ENCODE data around the gene NFASC.

NFASC gene

GRCh38 chr1:204962742-204963632, 92.3 kb downstream of the NFASC start:
- Mint-ChIP-seq H3K4me1 (ENCODE audit: low read depth) (no peaks in the 10 kb centered on the region), H3K27ac (no peak overlapping the region), H3K9me3 (ENCODE audit: low read depth) (no peaks in the 10 kb centered on the region), H3K36me3 (no peaks in the 10 kb centered on the region), H3K4me3 (no peak overlapping the region), H3K27me3 (peaks cover 2% of the 10 kb centered on the region)

DNA sequence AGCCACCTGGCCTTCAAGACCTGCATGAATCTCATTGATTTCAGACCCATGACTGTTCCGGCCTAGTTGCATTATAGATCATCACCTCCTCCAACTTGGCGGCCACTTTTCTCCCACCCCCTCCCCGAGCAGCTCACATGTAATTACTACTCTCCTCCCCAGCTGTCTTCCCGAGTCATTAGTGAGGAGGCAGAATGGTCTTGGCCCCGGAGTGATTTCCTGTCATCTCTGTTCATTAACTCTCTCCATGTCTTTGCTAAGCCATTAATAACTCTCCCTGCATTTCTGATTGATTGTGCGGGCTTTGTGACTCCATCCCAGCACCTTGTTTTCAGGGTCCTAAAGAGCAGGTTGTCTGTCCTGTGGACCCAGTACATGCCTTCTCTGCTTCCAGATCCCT, 96.8 kb downstream of the NFASC start:
- Mint-ChIP-seq H3K27ac (no peak overlapping the region), H3K36me3 (no peaks in the 10 kb centered on the region), H3K4me3 (no peak overlapping the region), H3K4me1 (ENCODE audit: low read depth) (no peaks in the 10 kb centered on the region), H3K9me3 (ENCODE audit: low read depth) (no peaks in the 10 kb centered on the region), H3K27me3 (no peaks in the 10 kb centered on the region)

DNA sequence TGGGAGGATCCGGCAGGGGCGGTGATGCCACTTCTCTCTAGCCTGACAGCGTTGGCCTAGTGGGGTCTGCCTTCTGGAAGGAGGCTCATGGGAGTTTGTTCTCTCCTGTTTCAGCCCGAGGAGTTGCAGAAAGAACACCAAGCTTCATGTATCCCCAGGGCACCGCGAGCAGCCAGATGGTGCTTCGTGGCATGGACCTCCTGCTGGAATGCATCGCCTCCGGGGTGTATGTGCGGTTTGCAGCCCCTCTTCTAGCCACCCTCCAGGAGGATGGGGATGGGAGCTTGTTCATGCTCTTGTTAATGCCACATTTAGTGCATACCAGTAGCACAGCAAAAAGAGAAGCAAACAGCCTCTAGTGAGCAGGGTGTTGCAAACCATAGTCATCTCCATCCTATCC, 97.5 kb downstream of the NFASC start:
- H3K27me3 Mint-ChIP-seq = no peaks in the 10 kb centered on the region
- H3K9me3 Mint-ChIP-seq (ENCODE audit: low read depth) = no peaks in the 10 kb centered on the region
- H3K4me1 Mint-ChIP-seq (ENCODE audit: low read depth) = no peaks in the 10 kb centered on the region
- H3K4me3 Mint-ChIP-seq = no peak overlapping the region
- H3K27ac Mint-ChIP-seq = no peak overlapping the region
- H3K36me3 Mint-ChIP-seq = no peaks in the 10 kb centered on the region

- Mint-ChIP-seq H3K27me3 (no peaks in the 10 kb centered on the region), H3K9me3 (ENCODE audit: low read depth) (no peaks in the 10 kb centered on the region), H3K4me3 (no peak overlapping the region), H3K27ac (no peak overlapping the region), H3K36me3 (no peaks in the 10 kb centered on the region), H3K4me1 (ENCODE audit: low read depth) (no peaks in the 10 kb centered on the region)
These were observed 98.3 kb downstream of the NFASC start for GRCh38 chr1:204968951-204969350.

DNA sequence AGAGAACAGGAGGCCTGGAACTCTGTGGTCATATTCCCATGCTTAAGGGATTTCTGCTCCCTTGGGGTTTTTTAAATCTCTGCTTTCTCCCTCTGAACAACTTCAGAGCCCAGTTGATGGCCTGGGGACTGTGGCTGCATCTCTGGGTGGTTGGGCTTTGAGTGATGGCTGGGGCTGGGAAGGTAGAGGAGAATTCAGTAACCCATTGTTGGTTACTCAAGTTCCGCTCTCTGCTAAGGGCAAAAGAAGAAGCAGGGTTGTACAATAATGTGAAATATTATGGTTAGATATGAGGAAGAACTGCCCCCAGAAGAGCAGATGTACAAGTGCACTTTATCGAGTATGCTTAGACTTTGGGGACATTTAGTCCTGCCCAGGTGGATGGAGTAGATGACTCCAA, 100.3 kb downstream of the NFASC start:
- H3K9me3 Mint-ChIP-seq (ENCODE audit: low read depth) = no peaks in the 10 kb centered on the region
- H3K27ac Mint-ChIP-seq = no peak overlapping the region
- no peaks in the 10 kb centered on the region for H3K36me3 Mint-ChIP-seq
- H3K4me1 Mint-ChIP-seq (ENCODE audit: low read depth) = no peaks in the 10 kb centered on the region
- H3K4me3 Mint-ChIP-seq = no peak overlapping the region
- peaks cover 4% of the 10 kb centered on the region for H3K27me3 Mint-ChIP-seq

- H3K4me1 Mint-ChIP-seq (ENCODE audit: low read depth) = no peaks in the 10 kb centered on the region
- peaks cover 4% of the 10 kb centered on the region for H3K27me3 Mint-ChIP-seq
- no peaks in the 10 kb centered on the region for H3K36me3 Mint-ChIP-seq
- H3K4me3 Mint-ChIP-seq = no peak overlapping the region
- no peaks in the 10 kb centered on the region for H3K9me3 Mint-ChIP-seq (ENCODE audit: low read depth)
- no peak overlapping the region for H3K27ac Mint-ChIP-seq
These were observed 101.1 kb downstream of the NFASC start for GRCh38 chr1:204971517-204972336.

- Mint-ChIP-seq H3K4me3 (no peak overlapping the region), H3K27ac (no peak overlapping the region), H3K36me3 (no peaks in the 10 kb centered on the region), H3K4me1 (ENCODE audit: low read depth) (no peaks in the 10 kb centered on the region), H3K27me3 (peaks cover 8% of the 10 kb centered on the region), H3K9me3 (ENCODE audit: low read depth) (no peaks in the 10 kb centered on the region)
These were observed 101.8 kb downstream of the NFASC start for GRCh38 chr1:204972426-204972825.

- Mint-ChIP-seq H3K27ac (no peak overlapping the region), H3K4me3 (no peak overlapping the region), H3K27me3 (peaks cover 11% of the 10 kb centered on the region), H3K36me3 (no peaks in the 10 kb centered on the region), H3K4me1 (ENCODE audit: low read depth) (no peaks in the 10 kb centered on the region), H3K9me3 (ENCODE audit: low read depth) (no peaks in the 10 kb centered on the region)
These were observed 102.8 kb downstream of the NFASC start for GRCh38 chr1:204973449-204973848.

GRCh38 chr1:204974327-204974726, 103.7 kb downstream of the NFASC start:
- Mint-ChIP-seq H3K4me1 (ENCODE audit: low read depth) (no peaks in the 10 kb centered on the region), H3K27me3 (peaks cover 11% of the 10 kb centered on the region), H3K27ac (no peak overlapping the region)

GRCh38 chr1:204975021-204975420, 104.4 kb downstream of the NFASC start:
- no peaks in the 10 kb centered on the region for H3K36me3 Mint-ChIP-seq
- H3K9me3 Mint-ChIP-seq (ENCODE audit: low read depth) = no peaks in the 10 kb centered on the region
- H3K4me3 Mint-ChIP-seq = no peak overlapping the region
- H3K27ac Mint-ChIP-seq = no peak overlapping the region
- H3K27me3 Mint-ChIP-seq = peaks cover 13% of the 10 kb centered on the region
- no peaks in the 10 kb centered on the region for H3K4me1 Mint-ChIP-seq (ENCODE audit: low read depth)

More at GRCh38 chr1:204974327-204974726, 103.7 kb downstream of the NFASC start:
- H3K4me3 Mint-ChIP-seq = no peak overlapping the region
- no peaks in the 10 kb centered on the region for H3K36me3 Mint-ChIP-seq
- no peaks in the 10 kb centered on the region for H3K9me3 Mint-ChIP-seq (ENCODE audit: low read depth)

DNA sequence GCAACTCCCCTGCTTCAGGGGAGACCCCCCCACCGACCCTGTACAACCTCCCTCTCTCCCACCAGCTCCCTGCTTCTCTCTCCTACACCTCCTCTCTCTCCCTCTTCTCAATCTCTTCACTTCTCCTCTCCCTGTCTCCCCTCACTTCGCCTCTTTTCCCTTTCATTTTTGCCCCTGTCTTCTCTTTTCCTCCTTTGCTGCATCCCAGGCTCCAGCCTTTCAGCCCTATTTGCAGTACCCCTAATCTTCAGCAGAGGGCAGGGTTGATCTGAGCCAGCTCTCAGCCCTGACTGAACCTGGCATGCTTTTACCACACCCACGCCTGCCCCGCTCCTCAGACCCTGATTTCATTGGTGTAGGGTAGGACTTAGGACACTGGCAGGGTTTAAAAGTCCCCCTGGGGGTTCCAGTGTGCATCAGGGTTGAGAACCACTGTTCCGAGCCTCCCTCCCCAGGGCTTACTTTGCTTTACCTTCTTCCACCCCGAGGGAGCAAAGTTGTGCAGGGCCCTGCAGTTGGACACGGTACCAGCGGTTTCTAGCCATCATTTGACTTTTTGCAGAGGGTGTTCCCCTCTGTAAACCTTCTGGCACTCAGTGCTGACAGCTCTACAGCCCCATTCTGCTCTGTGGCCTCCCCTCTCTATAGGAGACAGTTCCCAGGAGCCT, 105.0 kb downstream of the NFASC start:
- no peak overlapping the region for H3K27ac Mint-ChIP-seq
- H3K4me1 Mint-ChIP-seq (ENCODE audit: low read depth) = no peaks in the 10 kb centered on the region
- no peaks in the 10 kb centered on the region for H3K36me3 Mint-ChIP-seq
- no peaks in the 10 kb centered on the region for H3K9me3 Mint-ChIP-seq (ENCODE audit: low read depth)
- H3K27me3 Mint-ChIP-seq = peaks cover 13% of the 10 kb centered on the region
- no peak overlapping the region for H3K4me3 Mint-ChIP-seq

- H3K36me3 Mint-ChIP-seq = no peaks in the 10 kb centered on the region
- H3K9me3 Mint-ChIP-seq (ENCODE audit: low read depth) = no peaks in the 10 kb centered on the region
- no peaks in the 10 kb centered on the region for H3K4me1 Mint-ChIP-seq (ENCODE audit: low read depth)
- H3K27ac Mint-ChIP-seq = no peak overlapping the region
- no peak overlapping the region for H3K4me3 Mint-ChIP-seq
- H3K27me3 Mint-ChIP-seq = peaks cover 15% of the 10 kb centered on the region
These were observed 106.0 kb downstream of the NFASC start for GRCh38 chr1:204976646-204977045.

DNA sequence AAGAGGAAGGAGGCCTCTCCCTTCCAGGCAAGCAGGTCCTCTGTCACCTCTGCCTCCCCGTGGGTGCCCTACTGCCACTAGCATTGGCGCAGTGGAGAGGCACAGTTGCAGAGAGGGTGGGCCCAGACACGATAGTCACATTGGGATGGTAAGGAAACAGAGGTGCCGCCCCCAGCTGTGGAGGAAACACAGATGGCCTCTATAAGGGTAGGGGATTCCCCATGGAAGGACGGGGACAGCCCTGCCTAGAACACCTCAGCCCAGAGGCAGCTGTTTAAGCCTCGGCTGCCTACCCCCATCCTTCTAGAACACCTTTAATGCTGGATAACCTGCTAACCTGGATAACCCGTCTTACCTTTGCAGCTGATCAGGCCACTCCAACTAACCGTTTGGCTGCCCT, 106.7 kb downstream of the NFASC start:
- no peaks in the 10 kb centered on the region for H3K36me3 Mint-ChIP-seq
- H3K27ac Mint-ChIP-seq = no peak overlapping the region
- no peaks in the 10 kb centered on the region for H3K4me1 Mint-ChIP-seq (ENCODE audit: low read depth)
- peaks cover 15% of the 10 kb centered on the region for H3K27me3 Mint-ChIP-seq
- H3K9me3 Mint-ChIP-seq (ENCODE audit: low read depth) = no peaks in the 10 kb centered on the region
- H3K4me3 Mint-ChIP-seq = no peak overlapping the region

DNA sequence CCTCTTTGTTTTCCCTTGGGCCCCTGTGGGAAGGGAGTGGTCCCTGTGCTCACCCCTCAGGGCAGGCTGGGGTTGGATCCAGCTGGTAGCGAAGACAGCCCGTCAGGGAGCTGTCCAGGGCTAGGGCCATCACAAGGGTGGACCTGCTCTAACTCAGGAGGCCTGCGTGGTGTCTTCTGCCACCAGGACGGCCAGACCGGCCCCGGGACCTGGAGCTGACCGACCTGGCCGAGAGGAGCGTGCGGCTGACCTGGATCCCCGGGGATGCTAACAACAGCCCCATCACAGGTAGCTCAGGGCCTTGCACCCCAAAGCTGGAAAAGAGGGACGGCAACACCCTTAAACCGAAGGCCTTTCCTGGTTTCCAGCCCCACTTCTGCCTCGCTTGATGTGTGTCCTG, 108.1 kb downstream of the NFASC start:
- Mint-ChIP-seq H3K4me3 (no peak overlapping the region), H3K4me1 (ENCODE audit: low read depth) (no peaks in the 10 kb centered on the region), H3K9me3 (ENCODE audit: low read depth) (no peaks in the 10 kb centered on the region), H3K27me3 (peaks cover 18% of the 10 kb centered on the region), H3K36me3 (no peaks in the 10 kb centered on the region), H3K27ac (no peak overlapping the region)

DNA sequence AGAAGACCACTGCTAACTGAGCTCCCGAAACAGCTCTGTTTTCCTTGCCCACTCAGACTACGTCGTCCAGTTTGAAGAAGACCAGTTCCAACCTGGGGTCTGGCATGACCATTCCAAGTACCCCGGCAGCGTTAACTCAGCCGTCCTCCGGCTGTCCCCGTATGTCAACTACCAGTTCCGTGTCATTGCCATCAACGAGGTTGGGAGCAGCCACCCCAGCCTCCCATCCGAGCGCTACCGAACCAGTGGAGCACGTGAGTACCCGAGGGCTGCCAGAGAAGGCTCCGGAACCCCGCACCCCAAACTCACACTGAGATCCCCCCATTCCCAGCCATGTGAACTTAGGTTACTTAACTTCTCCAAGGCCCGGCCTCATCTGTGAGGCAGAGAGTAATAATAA, 108.6 kb downstream of the NFASC start:
- H3K4me1 Mint-ChIP-seq (ENCODE audit: low read depth) = no peaks in the 10 kb centered on the region
- H3K9me3 Mint-ChIP-seq (ENCODE audit: low read depth) = no peaks in the 10 kb centered on the region
- no peak overlapping the region for H3K27ac Mint-ChIP-seq
- H3K4me3 Mint-ChIP-seq = no peak overlapping the region
- no peaks in the 10 kb centered on the region for H3K36me3 Mint-ChIP-seq
- H3K27me3 Mint-ChIP-seq = peaks cover 18% of the 10 kb centered on the region
